Keratinocyte (primary cell): ENCODE data around the gene TTC1. TPM values are rescaled to one million over a fixed set of nuclear protein-coding genes. Genes with fewer than 3 reads are reported as not detected.

ENCODE experiments used
- DNase-seq: peaks from one replicate; pipeline ENCODE4 v3.0.0-alpha.2; 2011; ENCODE audit warnings: low read depth, missing footprints, low spot score
- FAIRE-seq: peaks from 2 replicates; lab custom pipeline; 2011; peaks lifted over from hg19 to GRCh38; lab: Jason Lieb, UNC
- H2AFZ ChIP-seq: 2 replicates; pipeline ENCODE4 v1.6.0; 2012; ENCODE audit warnings: low read length, control low read depth, inconsistent platforms; ENCODE audit not compliant: control insufficient read depth
- H3K27ac ChIP-seq: 2 replicates; pipeline ENCODE4 v1.5.1; 2011; ENCODE audit warnings: low read length; ENCODE audit not compliant: control insufficient read depth, insufficient read depth
- H3K27me3 ChIP-seq: 3 replicates; pipeline ENCODE4 v1.6.0; 2011; ENCODE audit warnings: low read length; ENCODE audit not compliant: control insufficient read depth, insufficient read depth; ENCODE audit errors: extremely low read depth
- H3K36me3 ChIP-seq, 2 experiments: 2 replicates in 1 of 2; 3 replicates in 1 of 2; pipeline ENCODE4 v1.5.1; 2011; ENCODE audit warnings: low read length in 2 of 2, mild to moderate bottlenecking in 1 of 2; ENCODE audit not compliant: control insufficient read depth in 2 of 2, insufficient read depth in 2 of 2; ENCODE audit errors: extremely low read depth in 1 of 2
- H3K4me1 ChIP-seq: 3 replicates; pipeline ENCODE4 v1.5.1; 2011; ENCODE audit warnings: low read length; ENCODE audit not compliant: control insufficient read depth, insufficient read depth; ENCODE audit errors: extremely low read depth
- H3K4me2 ChIP-seq: 3 replicates; pipeline ENCODE4 v1.6.0; 2011; ENCODE audit warnings: low read depth, low read length; ENCODE audit not compliant: control insufficient read depth, insufficient read depth; ENCODE audit errors: extremely low read depth
- H3K4me3 ChIP-seq, 3 experiments: fragments of 200-600 bp in 1 of 3; sonication (generic) in 1 of 3; 2 replicates in 2 of 3; 3 replicates in 1 of 3; pipeline ENCODE4 v1.5.1; 2011 to 2016; ENCODE audit warnings: low read length in 3 of 3, mild to moderate bottlenecking in 3 of 3, control low read depth in 2 of 3, inconsistent platforms in 1 of 3, low read depth in 1 of 3, mixed read lengths in 1 of 3, mixed run types in 1 of 3, moderate library complexity in 1 of 3; ENCODE audit not compliant: control insufficient read depth in 2 of 3, insufficient read depth in 2 of 3; ENCODE audit errors: extremely low read depth in 1 of 3
- H3K79me2 ChIP-seq: 2 replicates; pipeline ENCODE4 v1.6.0; 2012; ENCODE audit warnings: low read length; ENCODE audit not compliant: control insufficient read depth, insufficient read depth
- H3K9ac ChIP-seq: 3 replicates; pipeline ENCODE4 v1.6.0; 2011; ENCODE audit warnings: low read length; ENCODE audit not compliant: control insufficient read depth, insufficient read depth; ENCODE audit errors: extremely low read depth
- H3K9me1 ChIP-seq: 3 replicates; pipeline ENCODE4 v1.6.0; 2011; ENCODE audit warnings: low read length; ENCODE audit not compliant: control insufficient read depth, insufficient read depth; ENCODE audit errors: extremely low read depth
- H3K9me3 ChIP-seq: 2 replicates; pipeline ENCODE4 v1.5.1; 2012; ENCODE audit warnings: low read depth, low read length; ENCODE audit not compliant: control insufficient read depth
- H4K20me1 ChIP-seq: 3 replicates; pipeline ENCODE4 v1.6.0; 2011; ENCODE audit warnings: low read length; ENCODE audit not compliant: control insufficient read depth, insufficient read depth; ENCODE audit errors: extremely low read depth
- EZH2 ChIP-seq: IDR thresholded peaks from one replicate; pipeline ENCODE4 v1.6.1; 2012; ENCODE audit warnings: inconsistent platforms, mild to moderate bottlenecking, low read length, moderate library complexity
- dilution Hi-C: fragments of 300-500 bp; cut with MboI; formaldehyde crosslinking; loops from one replicate; pipeline ENCODE4 v1.7.0; 2020; ENCODE audit warnings: low sequenced_read_pairs; ENCODE audit not compliant: extremely low pct_ligation_motif_present
- polyA plus RNA-seq, 5 experiments: library from polyadenylated mRNA; depleted of rRNA in 3 of 5; stranded (reverse) in 3 of 5; stranded (forward) in 1 of 5; unstranded in 1 of 5; fragments of >200 nt; gene quantifications; 1 replicate in 1 of 5; 2 replicates in 3 of 5; 3 replicates in 1 of 5; pipeline versions ENCODE4 v1.2.1 to v1.2.3, GENCODE V29; 2011 to 2012; ENCODE audit warnings: missing spikeins in 2 of 5, low read depth in 1 of 5, low replicate concordance in 1 of 5
- TF ChIP-seq, protein P1 (sequence below), 3 experiments: IDR thresholded peaks in 1 of 3; conservative IDR thresholded peaks in 1 of 3; optimal IDR thresholded peaks in 1 of 3; 2 replicates in 2 of 3; 3 replicates in 1 of 3; pipeline versions ENCODE3 to v1.5.1; 2011; ENCODE audit warnings: low read length in 3 of 3, mild to moderate bottlenecking in 3 of 3, moderate library complexity in 2 of 3, control low read depth in 1 of 3, inconsistent platforms in 1 of 3; ENCODE audit not compliant: insufficient read depth in 2 of 3; ENCODE audit errors: extremely low read depth in 1 of 3

TTC1 gene
- polyA plus RNA-seq, 1 donor (not counting 4 experiments of a cell fraction or from before 2014, with no cell fraction given), result 51.7 TPM

DNA sequence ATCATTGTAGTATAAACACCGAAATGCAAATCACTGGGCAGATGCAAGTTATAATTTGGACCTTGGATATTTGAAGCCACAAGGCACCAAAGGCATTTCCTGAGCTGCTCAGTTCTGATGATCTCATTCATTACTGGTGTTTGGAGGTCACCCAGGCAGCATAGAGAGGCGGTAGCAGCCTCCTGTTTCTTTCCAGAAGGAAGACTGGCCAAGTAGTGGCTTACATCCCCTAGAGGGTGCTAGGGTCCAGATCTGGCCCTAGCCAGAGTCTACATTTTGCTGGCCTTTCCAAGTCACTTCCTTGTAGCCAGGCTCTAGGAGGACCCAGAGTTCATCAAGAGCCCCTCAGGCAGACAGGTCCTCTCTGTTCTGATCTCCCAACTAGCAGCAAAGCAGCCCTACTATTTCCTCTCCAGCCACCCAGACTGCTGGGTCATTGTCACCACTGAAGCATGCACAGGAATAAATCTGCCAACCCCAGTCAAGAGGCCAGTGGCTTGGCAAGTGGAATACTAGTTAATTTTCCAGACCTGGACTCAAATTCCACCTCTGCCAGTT lies 33.4 kb upstream of the TTC1 start:
- H3K79me2 ChIP-seq, result no peaks in the 10 kb centered on the region
- no peaks in the 10 kb centered on the region for H3K9me1 ChIP-seq
- no peak overlapping the region for H2AFZ ChIP-seq
- no peak overlapping the region for H3K9ac ChIP-seq
- H3K27ac ChIP-seq, result no peak overlapping the region
- no peak for DNase-seq
- no peak for TF ChIP-seq EZH2
- TF ChIP-seq, protein P1, sequence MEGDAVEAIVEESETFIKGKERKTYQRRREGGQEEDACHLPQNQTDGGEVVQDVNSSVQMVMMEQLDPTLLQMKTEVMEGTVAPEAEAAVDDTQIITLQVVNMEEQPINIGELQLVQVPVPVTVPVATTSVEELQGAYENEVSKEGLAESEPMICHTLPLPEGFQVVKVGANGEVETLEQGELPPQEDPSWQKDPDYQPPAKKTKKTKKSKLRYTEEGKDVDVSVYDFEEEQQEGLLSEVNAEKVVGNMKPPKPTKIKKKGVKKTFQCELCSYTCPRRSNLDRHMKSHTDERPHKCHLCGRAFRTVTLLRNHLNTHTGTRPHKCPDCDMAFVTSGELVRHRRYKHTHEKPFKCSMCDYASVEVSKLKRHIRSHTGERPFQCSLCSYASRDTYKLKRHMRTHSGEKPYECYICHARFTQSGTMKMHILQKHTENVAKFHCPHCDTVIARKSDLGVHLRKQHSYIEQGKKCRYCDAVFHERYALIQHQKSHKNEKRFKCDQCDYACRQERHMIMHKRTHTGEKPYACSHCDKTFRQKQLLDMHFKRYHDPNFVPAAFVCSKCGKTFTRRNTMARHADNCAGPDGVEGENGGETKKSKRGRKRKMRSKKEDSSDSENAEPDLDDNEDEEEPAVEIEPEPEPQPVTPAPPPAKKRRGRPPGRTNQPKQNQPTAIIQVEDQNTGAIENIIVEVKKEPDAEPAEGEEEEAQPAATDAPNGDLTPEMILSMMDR (optimal IDR thresholded peaks at IDR 0.05 in 1 of 3, IDR thresholded peaks at IDR 0.05 in 1 of 3, conservative IDR thresholded peaks at IDR 0.05 in 1 of 3; ENCODE audit: extremely low read depth in 1 of 3, insufficient read depth in 2 of 3, low read length in 3 of 3), result peak in 2 of 3 experiments; percentile 6 to 32
- H3K4me3 ChIP-seq, result no peak overlapping the region
- FAIRE-seq, result peak; percentile 79
- dilution Hi-C loops, result no loop called here
- H3K9me3 ChIP-seq, result no peaks in the 10 kb centered on the region
- H3K4me2 ChIP-seq, result no peak overlapping the region
- no peaks in the 10 kb centered on the region for H4K20me1 ChIP-seq
- no peaks in the 10 kb centered on the region for H3K27me3 ChIP-seq
- H3K36me3 ChIP-seq, result no peaks in the 10 kb centered on the region
- H3K4me1 ChIP-seq, result peaks cover 5% of the 10 kb centered on the region

DNA sequence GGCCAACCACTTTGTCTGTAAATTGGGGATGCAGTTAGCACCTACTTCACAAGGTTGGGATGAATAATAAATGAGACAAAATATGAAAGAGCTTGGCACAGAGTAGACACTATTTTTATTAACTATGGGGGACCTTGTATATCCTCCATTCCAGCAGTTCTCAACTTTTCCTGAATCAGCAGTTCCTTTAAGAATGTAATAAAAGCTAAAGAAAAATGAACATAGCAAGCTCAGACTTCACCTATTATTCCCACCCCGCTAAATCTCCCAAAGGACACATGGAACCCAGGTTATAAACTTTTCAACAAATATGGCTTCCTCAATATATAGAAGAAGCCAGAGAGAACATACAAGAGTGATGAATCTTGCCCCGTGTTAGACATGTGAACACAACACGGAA lies 32.0 kb upstream of the TTC1 start:
- H2AFZ ChIP-seq, result no peak overlapping the region
- TF ChIP-seq, protein P1 (optimal IDR thresholded peaks at IDR 0.05 in 1 of 3, IDR thresholded peaks at IDR 0.05 in 1 of 3, conservative IDR thresholded peaks at IDR 0.05 in 1 of 3; ENCODE audit: extremely low read depth in 1 of 3, insufficient read depth in 2 of 3, low read length in 3 of 3), result no peak
- TF ChIP-seq EZH2, result no peak
- H3K4me1 ChIP-seq, result peaks cover 12% of the 10 kb centered on the region
- H3K9me3 ChIP-seq, result no peaks in the 10 kb centered on the region
- no peak overlapping the region for H3K9ac ChIP-seq
- no peaks in the 10 kb centered on the region for H4K20me1 ChIP-seq
- H3K36me3 ChIP-seq, result no peaks in the 10 kb centered on the region
- H3K27me3 ChIP-seq, result no peaks in the 10 kb centered on the region
- H3K79me2 ChIP-seq, result no peaks in the 10 kb centered on the region
- DNase-seq, result no peak
- H3K4me3 ChIP-seq, result no peak overlapping the region
- dilution Hi-C loops, result no loop called here
- no peak overlapping the region for H3K27ac ChIP-seq
- no peak overlapping the region for H3K4me2 ChIP-seq
- FAIRE-seq, result no peak
- no peaks in the 10 kb centered on the region for H3K9me1 ChIP-seq
